Rectal smooth muscle tissue (tissue), 1 donor: ENCODE data around the gene DDC.
"Not testable (repeated sequence)": the region's sequence is repeated elsewhere in the genome, so short reads cannot be mapped to it uniquely, and the experiment has no call there.

Experiments used
- H3K27ac ChIP-seq: one replicate; pipeline ENCODE4 v1.7.0; 2013; ENCODE audit warnings: low read depth, low read length, inconsistent platforms
- H3K27me3 ChIP-seq: one replicate; pipeline ENCODE4 v1.7.0; 2013; ENCODE audit warnings: low read length; ENCODE audit not compliant: control insufficient read depth, insufficient read depth
- H3K36me3 ChIP-seq: one replicate; pipeline ENCODE4 v1.7.0; 2013; ENCODE audit warnings: low read length; ENCODE audit not compliant: control insufficient read depth, insufficient read depth
- H3K4me1 ChIP-seq: one replicate; pipeline ENCODE4 v1.7.0; 2013; ENCODE audit warnings: low read length; ENCODE audit not compliant: control insufficient read depth, insufficient read depth
- H3K4me3 ChIP-seq: one replicate; pipeline ENCODE4 v1.7.0; 2013; ENCODE audit warnings: low read length
- H3K9ac ChIP-seq: one replicate; pipeline ENCODE4 v1.7.0; 2013; ENCODE audit warnings: low read length

The DDC gene

GRCh38 chr7:50559881-50560280, 5.3 kb downstream of the DDC start:
- Histone ChIP-seq H3K27me3 (no peaks in the 10 kb centered on the region), H3K4me3 (no peak overlapping the region), H3K4me1 (no peaks in the 10 kb centered on the region), H3K9ac (no peak overlapping the region), H3K36me3 (no peaks in the 10 kb centered on the region), H3K27ac (no peak overlapping the region)

GRCh38 chr7:50558294-50559053, 6.7 kb downstream of the DDC start:
- no peak overlapping the region for H3K27ac ChIP-seq
- H3K4me3 ChIP-seq: no peak overlapping the region
- no peaks in the 10 kb centered on the region for H3K36me3 ChIP-seq
- H3K27me3 ChIP-seq: no peaks in the 10 kb centered on the region
- no peaks in the 10 kb centered on the region for H3K4me1 ChIP-seq
- H3K9ac ChIP-seq: no peak overlapping the region

- Histone ChIP-seq H3K4me1 (no peaks in the 10 kb centered on the region), H3K27ac (no peak overlapping the region), H3K4me3 (no peak overlapping the region), H3K27me3 (no peaks in the 10 kb centered on the region), H3K9ac (no peak overlapping the region), H3K36me3 (no peaks in the 10 kb centered on the region)
These were observed 8.1 kb downstream of the DDC start for GRCh38 chr7:50557099-50557498.

GRCh38 chr7:50556247-50556991, 8.8 kb downstream of the DDC start:
- Histone ChIP-seq H3K9ac (no peak overlapping the region), H3K4me1 (no peaks in the 10 kb centered on the region), H3K27ac (no peak overlapping the region), H3K27me3 (no peaks in the 10 kb centered on the region), H3K36me3 (no peaks in the 10 kb centered on the region), H3K4me3 (no peak overlapping the region)

DNA sequence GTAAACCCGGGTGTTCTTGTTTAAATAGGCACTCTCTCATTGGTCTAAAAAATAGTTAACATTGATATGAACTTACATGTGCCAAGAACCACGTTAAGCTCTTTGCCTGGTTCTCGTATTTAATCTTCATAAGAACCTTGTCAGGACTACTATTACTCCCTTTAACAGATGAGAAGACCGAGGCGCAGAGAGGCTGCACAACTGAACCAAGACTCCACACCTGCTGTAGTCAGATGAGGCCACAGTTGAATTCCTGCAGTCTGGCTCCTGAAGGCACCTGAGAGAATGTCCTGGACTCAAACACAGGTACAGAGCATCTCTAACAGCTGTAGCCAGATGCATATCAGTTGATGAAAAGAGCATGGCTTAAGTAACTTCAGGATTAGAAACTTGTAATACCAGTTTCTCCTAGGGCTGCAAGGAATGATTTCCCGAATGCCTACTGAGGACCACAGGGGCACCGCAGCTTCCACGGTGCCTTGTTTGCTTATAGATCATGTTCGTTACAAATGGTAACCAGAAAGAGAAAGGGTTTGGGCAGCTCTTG, 9.5 kb downstream of the DDC start:
- no peaks in the 10 kb centered on the region for H3K4me1 ChIP-seq
- no peak overlapping the region for H3K27ac ChIP-seq
- no peaks in the 10 kb centered on the region for H3K36me3 ChIP-seq
- no peaks in the 10 kb centered on the region for H3K27me3 ChIP-seq
- no peak overlapping the region for H3K9ac ChIP-seq
- H3K4me3 ChIP-seq: no peak overlapping the region

DNA sequence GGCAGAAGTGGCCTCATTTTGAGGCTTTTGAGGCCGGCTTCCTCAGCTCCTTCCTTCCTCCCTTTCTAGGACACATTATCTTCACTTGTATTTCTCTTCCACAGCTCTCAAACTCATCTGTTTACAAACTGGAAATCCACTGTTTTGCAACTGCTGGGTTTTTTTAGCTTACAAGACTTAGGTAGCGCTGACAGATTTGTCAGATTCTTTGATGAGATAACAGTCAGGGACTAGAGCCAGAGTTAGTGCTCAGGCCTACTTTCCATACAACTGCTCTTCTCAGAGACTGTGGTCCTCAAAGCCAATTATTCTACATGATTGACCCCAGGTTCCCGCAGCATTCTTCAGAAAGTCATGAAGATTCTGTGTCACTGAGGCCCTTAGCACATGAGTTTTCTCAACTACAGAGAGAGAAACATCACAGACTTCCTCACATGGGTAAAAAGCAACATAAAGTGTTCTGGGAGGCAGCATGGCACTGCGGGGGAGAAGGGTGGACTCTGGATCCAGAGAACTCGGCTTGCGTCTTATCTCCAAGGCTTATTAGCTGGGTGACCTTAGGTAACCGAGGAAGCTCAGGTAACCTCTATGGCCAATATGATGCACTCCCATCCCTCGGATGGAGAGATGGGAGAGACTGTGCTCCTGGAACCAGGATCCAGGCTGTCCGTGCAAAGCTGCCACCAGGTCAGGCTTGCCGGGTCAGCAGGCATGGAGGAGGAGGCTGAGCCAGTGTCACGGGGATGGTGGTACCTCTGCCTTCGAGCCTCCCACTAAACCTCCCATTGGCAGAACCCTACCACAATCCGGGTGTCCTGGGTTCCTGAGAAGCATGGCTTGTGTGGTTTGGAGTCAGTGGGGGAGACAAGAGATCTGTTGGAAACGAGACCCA, 10.5 kb downstream of the DDC start:
- Histone ChIP-seq H3K27ac (no peak overlapping the region), H3K9ac (no peak overlapping the region), H3K4me3 (no peak overlapping the region), H3K27me3 (no peaks in the 10 kb centered on the region), H3K4me1 (no peaks in the 10 kb centered on the region), H3K36me3 (no peaks in the 10 kb centered on the region)

GRCh38 chr7:50553973-50554372, 11.2 kb downstream of the DDC start:
- Histone ChIP-seq H3K27ac (no peak overlapping the region), H3K36me3 (no peaks in the 10 kb centered on the region), H3K9ac (no peak overlapping the region), H3K4me3 (no peak overlapping the region), H3K4me1 (no peaks in the 10 kb centered on the region), H3K27me3 (no peaks in the 10 kb centered on the region)

- Histone ChIP-seq H3K27ac (no peak overlapping the region), H3K36me3 (no peaks in the 10 kb centered on the region), H3K4me3 (no peak overlapping the region), H3K4me1 (no peaks in the 10 kb centered on the region), H3K27me3 (no peaks in the 10 kb centered on the region), H3K9ac (no peak overlapping the region)
These were observed 12.3 kb downstream of the DDC start for GRCh38 chr7:50552921-50553320.

DNA sequence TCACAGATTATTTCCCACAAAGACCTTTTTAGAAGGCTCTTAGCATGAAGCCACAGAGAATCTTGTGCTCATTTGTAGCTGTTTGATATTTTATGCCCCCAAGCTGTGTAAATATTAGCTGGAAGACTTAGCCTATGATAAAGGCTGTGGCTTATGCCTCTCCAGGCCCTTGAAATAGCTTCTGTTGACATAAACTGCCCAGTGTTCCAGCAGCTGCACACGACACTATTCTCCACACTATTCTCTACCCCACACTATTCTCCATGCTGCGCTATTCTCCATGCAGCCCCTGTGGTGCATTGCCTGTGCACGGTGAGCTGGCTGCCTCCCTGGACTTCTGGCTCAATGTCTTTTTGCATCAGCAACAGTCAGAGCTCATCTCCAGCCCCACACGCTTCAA, 13.1 kb downstream of the DDC start:
- H3K4me3 ChIP-seq: no peak overlapping the region
- no peaks in the 10 kb centered on the region for H3K27me3 ChIP-seq
- H3K36me3 ChIP-seq: no peaks in the 10 kb centered on the region
- no peak overlapping the region for H3K9ac ChIP-seq
- no peak overlapping the region for H3K27ac ChIP-seq
- H3K4me1 ChIP-seq: no peaks in the 10 kb centered on the region

DNA sequence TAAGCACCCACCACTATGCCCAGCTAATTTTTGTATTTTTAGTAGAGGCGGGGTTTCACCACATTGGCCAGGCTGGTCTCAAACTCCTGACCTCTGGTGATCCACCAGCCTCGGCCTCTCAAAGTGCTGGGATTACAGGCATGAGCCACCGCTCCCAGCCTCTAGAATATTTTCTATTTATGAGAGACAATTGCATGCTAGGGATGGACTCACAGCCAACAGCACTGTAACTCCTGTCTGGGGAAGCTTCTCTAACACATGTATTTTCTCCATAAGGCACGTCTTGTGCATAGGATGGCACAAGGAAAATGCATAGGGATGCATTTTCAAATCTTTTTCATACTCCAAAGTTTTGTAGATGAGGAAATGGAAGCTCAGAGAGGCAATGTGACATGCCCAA, 19.6 kb downstream of the DDC start:
- not testable (repeated sequence) for H3K9ac ChIP-seq, H3K4me1 ChIP-seq

GRCh38 chr7:50544992-50545391, 20.2 kb downstream of the DDC start:
- Histone ChIP-seq H3K36me3 (no peaks in the 10 kb centered on the region), H3K27me3 (no peaks in the 10 kb centered on the region), H3K4me1 (no peaks in the 10 kb centered on the region), H3K4me3 (no peak overlapping the region), H3K27ac (no peak overlapping the region), H3K9ac (no peak overlapping the region)

More for the DNA sequence above, 19.6 kb downstream of the DDC start:
- H3K27ac ChIP-seq, H3K4me3 ChIP-seq, H3K27me3 ChIP-seq, H3K36me3 ChIP-seq: not testable (repeated sequence)

- Histone ChIP-seq H3K4me3 (no peak overlapping the region), H3K27ac (no peak overlapping the region), H3K36me3 (no peaks in the 10 kb centered on the region), H3K27me3 (no peaks in the 10 kb centered on the region), H3K4me1 (no peaks in the 10 kb centered on the region), H3K9ac (no peak overlapping the region)
These were observed 21.3 kb downstream of the DDC start for GRCh38 chr7:50543776-50544442.
